ENCODE measurements around the gene INTS13.

DNA sequence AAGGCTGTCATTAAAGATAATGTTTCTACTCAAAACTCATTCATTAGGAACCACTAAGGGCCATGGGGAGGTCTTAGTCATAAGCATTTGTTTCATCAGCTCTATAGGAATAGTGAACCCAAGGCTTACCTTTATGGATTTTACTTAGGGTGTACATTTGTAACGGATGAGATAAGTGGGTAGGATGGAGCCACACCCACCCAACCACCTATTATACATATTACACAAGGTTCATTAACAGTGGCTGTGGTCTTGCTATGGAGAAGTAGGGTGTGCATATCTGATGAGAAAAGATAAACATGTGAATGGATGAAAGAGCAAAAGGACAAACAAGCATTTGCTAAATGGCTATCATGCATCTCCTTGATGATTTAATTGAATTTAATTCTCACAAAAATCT, 65.2 kb downstream of the INTS13 start:
- no peak for TF ChIP-seq EZH2 (IDR thresholded peaks at IDR 0.05; ENCODE audit: low read depth, low read length, severe bottlenecking)
- TF ChIP-seq FOSL1 (IDR thresholded peaks at IDR 0.05; ENCODE audit: insufficient read depth, low read depth, low read length) = no peak
- TF ChIP-seq, protein P1, sequence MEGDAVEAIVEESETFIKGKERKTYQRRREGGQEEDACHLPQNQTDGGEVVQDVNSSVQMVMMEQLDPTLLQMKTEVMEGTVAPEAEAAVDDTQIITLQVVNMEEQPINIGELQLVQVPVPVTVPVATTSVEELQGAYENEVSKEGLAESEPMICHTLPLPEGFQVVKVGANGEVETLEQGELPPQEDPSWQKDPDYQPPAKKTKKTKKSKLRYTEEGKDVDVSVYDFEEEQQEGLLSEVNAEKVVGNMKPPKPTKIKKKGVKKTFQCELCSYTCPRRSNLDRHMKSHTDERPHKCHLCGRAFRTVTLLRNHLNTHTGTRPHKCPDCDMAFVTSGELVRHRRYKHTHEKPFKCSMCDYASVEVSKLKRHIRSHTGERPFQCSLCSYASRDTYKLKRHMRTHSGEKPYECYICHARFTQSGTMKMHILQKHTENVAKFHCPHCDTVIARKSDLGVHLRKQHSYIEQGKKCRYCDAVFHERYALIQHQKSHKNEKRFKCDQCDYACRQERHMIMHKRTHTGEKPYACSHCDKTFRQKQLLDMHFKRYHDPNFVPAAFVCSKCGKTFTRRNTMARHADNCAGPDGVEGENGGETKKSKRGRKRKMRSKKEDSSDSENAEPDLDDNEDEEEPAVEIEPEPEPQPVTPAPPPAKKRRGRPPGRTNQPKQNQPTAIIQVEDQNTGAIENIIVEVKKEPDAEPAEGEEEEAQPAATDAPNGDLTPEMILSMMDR (IDR thresholded peaks at IDR 0.05; ENCODE audit: control extremely low read depth in 1 of 3, insufficient read depth in 1 of 3, low read depth in 1 of 3, low read length in 3 of 3) = no peak
- no peak for TF ChIP-seq POLR2AphosphoS5 (IDR thresholded peaks at IDR 0.05; ENCODE audit: low read depth, low read length)
- no peak for TF ChIP-seq TEAD4 (IDR thresholded peaks at IDR 0.05; ENCODE audit: low read depth, low read length)
- no peak for TF ChIP-seq EGR1 (IDR thresholded peaks at IDR 0.05; ENCODE audit: borderline replicate concordance, low read depth, low read length)
- TF ChIP-seq JUND (IDR thresholded peaks at IDR 0.05; ENCODE audit: low read length) = no peak
- TF ChIP-seq RAD21 (IDR thresholded peaks at IDR 0.05 in 1 of 2, conservative IDR thresholded peaks at IDR 0.05 in 1 of 2; ENCODE audit: low read depth in 2 of 2, low read length in 2 of 2) = no peak
- TF ChIP-seq TAF1 (IDR thresholded peaks at IDR 0.05; ENCODE audit: low read depth, low read length) = no peak
- TF ChIP-seq, protein P2, sequence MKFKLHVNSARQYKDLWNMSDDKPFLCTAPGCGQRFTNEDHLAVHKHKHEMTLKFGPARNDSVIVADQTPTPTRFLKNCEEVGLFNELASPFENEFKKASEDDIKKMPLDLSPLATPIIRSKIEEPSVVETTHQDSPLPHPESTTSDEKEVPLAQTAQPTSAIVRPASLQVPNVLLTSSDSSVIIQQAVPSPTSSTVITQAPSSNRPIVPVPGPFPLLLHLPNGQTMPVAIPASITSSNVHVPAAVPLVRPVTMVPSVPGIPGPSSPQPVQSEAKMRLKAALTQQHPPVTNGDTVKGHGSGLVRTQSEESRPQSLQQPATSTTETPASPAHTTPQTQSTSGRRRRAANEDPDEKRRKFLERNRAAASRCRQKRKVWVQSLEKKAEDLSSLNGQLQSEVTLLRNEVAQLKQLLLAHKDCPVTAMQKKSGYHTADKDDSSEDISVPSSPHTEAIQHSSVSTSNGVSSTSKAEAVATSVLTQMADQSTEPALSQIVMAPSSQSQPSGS (IDR thresholded peaks at IDR 0.05; ENCODE audit: low read length) = no peak
- TF ChIP-seq KDM5A (IDR thresholded peaks at IDR 0.05; ENCODE audit: low read length) = no peak
- TF ChIP-seq EP300 (IDR thresholded peaks at IDR 0.05; ENCODE audit: borderline replicate concordance in 1 of 2, low read depth in 2 of 2, low read length in 2 of 2) = no peak
- no peak for TF ChIP-seq SIN3A (conservative IDR thresholded peaks at IDR 0.05 in 1 of 2, IDR thresholded peaks at IDR 0.05 in 1 of 2; ENCODE audit: low read depth in 1 of 2, low read length in 2 of 2)
